MM.1S (cell line): ENCODE results near the gene ADORA2B.

Experiments used
- EZH2 ChIP-seq: fragments of 300-600 bp; sonication (generic); optimal IDR thresholded peaks from 2 replicates; pipeline ENCODE3; 2017; ENCODE audit warnings: low read depth, mild to moderate bottlenecking, antibody characterized with exemption, low read length, mixed read lengths
- EZH2phosphoT487 ChIP-seq: fragments of 300-600 bp; sonication (generic); IDR thresholded peaks from 2 replicates; pipeline ENCODE4 v1.6.1; 2018; ENCODE audit warnings: antibody characterized with exemption, low read length
- TF ChIP-seq, protein P1 (sequence below): fragments of 300-600 bp; sonication (generic); IDR thresholded peaks from 2 replicates; pipeline ENCODE4 v1.5.1; 2016; ENCODE audit warnings: antibody characterized with exemption, low read length, mixed read lengths

DNA sequence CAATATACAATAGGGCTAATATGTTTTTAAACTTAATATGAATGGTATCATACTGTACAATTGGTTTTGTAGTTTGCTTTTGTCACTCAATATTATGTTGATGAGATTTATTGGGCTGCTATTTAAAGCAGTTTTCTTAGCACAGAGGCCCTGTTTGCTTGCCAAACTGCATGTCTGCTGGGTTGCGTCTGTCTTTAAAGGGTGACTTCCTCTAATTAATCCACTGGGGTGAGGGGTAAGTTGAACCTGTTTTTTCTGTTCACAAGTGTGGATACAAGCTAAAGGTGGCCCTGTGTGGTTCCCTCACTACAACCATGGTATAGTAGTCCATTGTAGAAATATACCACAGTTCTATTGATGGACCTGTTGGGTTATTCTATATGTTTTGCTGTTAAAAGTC, 74.4 kb downstream of the ADORA2B start:
- TF ChIP-seq, protein P1, sequence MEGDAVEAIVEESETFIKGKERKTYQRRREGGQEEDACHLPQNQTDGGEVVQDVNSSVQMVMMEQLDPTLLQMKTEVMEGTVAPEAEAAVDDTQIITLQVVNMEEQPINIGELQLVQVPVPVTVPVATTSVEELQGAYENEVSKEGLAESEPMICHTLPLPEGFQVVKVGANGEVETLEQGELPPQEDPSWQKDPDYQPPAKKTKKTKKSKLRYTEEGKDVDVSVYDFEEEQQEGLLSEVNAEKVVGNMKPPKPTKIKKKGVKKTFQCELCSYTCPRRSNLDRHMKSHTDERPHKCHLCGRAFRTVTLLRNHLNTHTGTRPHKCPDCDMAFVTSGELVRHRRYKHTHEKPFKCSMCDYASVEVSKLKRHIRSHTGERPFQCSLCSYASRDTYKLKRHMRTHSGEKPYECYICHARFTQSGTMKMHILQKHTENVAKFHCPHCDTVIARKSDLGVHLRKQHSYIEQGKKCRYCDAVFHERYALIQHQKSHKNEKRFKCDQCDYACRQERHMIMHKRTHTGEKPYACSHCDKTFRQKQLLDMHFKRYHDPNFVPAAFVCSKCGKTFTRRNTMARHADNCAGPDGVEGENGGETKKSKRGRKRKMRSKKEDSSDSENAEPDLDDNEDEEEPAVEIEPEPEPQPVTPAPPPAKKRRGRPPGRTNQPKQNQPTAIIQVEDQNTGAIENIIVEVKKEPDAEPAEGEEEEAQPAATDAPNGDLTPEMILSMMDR, result no peak
- no peak for TF ChIP-seq EZH2
- TF ChIP-seq EZH2phosphoT487, result no peak
